HCT116 (cell line): Measurements from ENCODE around the gene SULT2B1. TPM values are rescaled to one million over a fixed set of nuclear protein-coding genes. Genes with fewer than 3 reads are reported as not detected.

Experiments used
- ATAC-seq: fragments of 200-7000 bp; cut with Tn5 transposase; 2 replicates; pipeline ENCODE4 v1.9.1; 2020; ENCODE audit warnings: mild to moderate bottlenecking, moderate library complexity
- BruUV-seq: library from RNA; stranded (reverse); fragments of 400-500 nt; replicated peaks from 2 replicates; lab custom pipeline; 2021; lab: Mats Ljungman, UMichigan
- CTCF ChIA-PET: fragments of 300-600 bp; sonication (Branson Sonifier 250); formaldehyde crosslinking; loops from one replicate; lab custom pipeline; 2021; ENCODE audit warnings: antibody characterized with exemption; lab: Charles Lee
- POLR2A ChIA-PET: fragments of 300-600, 350-600 bp; sonication (Branson Sonifier 250); formaldehyde crosslinking; loops from one replicate; lab custom pipeline; 2021; ENCODE audit warnings: antibody characterized with exemption; lab: Charles Lee
- RAD21 ChIA-PET, 2 experiments: fragments of 300-600 bp; sonication (Branson Sonifier 250); formaldehyde crosslinking; loops; one replicate each; lab custom pipeline; 2023; ENCODE audit warnings: low total read pairs in 2 of 2; ENCODE audit not compliant: uncharacterized antibody in 2 of 2, unreplicated experiment in 2 of 2, low non-redundant PET in 1 of 2; lab: Charles Lee
- DNase-seq: peaks from one replicate; pipeline ENCODE4 v3.0.0-alpha.2; 2010; ENCODE audit warnings: low read depth, low spot score
- H2AFZ ChIP-seq: fragments of 200-600 bp; shearing (Covaris generic), sonication (generic); 2 replicates; pipeline ENCODE4 v1.6.1; 2017; ENCODE audit warnings: low read depth, mixed run types, mixed read lengths, antibody characterized with exemption, low read length; ENCODE audit not compliant: poor library complexity, severe bottlenecking
- H3K27ac ChIP-seq: 2 replicates; pipeline ENCODE4 v1.5.1; 2012; ENCODE audit warnings: low read depth, low read length
- H3K27me3 ChIP-seq: fragments of 200-600 bp; sonication (generic); 2 replicates; pipeline ENCODE4 v1.6.1; 2016; ENCODE audit warnings: mixed run types, low read length, mixed read lengths; ENCODE audit not compliant: insufficient read depth
- H3K36me3 ChIP-seq, 2 experiments: fragments of 200-500 bp in 1 of 2; fragments of 200-600 bp in 1 of 2; sonication (Bioruptor generic) in 1 of 2; sonication (generic) in 1 of 2; 2 replicates each; pipeline versions ENCODE4 v1.5.1 to v1.6.1; 2014 to 2016; ENCODE audit warnings: low read length in 2 of 2, inconsistent platforms in 1 of 2, mixed read lengths in 1 of 2, mixed run types in 1 of 2; ENCODE audit not compliant: insufficient read depth in 2 of 2, control insufficient read depth in 1 of 2
- H3K4me1 ChIP-seq, 2 experiments: fragments of 200-600 bp in 1 of 2; sonication (generic) in 1 of 2; 2 replicates each; pipeline versions ENCODE4 v1.5.1 to v1.6.1; 2012 to 2017; ENCODE audit warnings: low read length in 2 of 2, inconsistent platforms in 1 of 2, mild to moderate bottlenecking in 1 of 2, mixed read lengths in 1 of 2, mixed run types in 1 of 2, moderate library complexity in 1 of 2; ENCODE audit not compliant: insufficient read depth in 2 of 2, control insufficient read depth in 1 of 2
- H3K4me2 ChIP-seq: fragments of 200-600 bp; sonication (generic); 2 replicates; pipeline ENCODE4 v1.6.1; 2017; ENCODE audit warnings: mixed run types, low read length, mixed read lengths
- H3K4me3 ChIP-seq, 2 experiments: fragments of 200-600 bp in 1 of 2; sonication (generic) in 1 of 2; replicated peaks in 1 of 2; 2 replicates each; pipeline ENCODE4 v1.5.1; 2011 to 2016; ENCODE audit warnings: low read length in 2 of 2, control low read depth in 1 of 2, low read depth in 1 of 2, mild to moderate bottlenecking in 1 of 2, mixed read lengths in 1 of 2, mixed run types in 1 of 2
- H3K79me2 ChIP-seq: fragments of 200-600 bp; sonication (generic); 2 replicates; pipeline ENCODE4 v1.6.1; 2017; ENCODE audit warnings: mild to moderate bottlenecking, mixed run types, low read length, moderate library complexity, mixed read lengths; ENCODE audit not compliant: insufficient read depth
- H3K9ac ChIP-seq: fragments of 200-600 bp; sonication (generic); 2 replicates; pipeline ENCODE4 v1.6.1; 2016; ENCODE audit warnings: low read length, mixed read lengths
- H3K9me2 ChIP-seq: fragments of 200-600 bp; sonication (generic), shearing (Covaris generic); 2 replicates; pipeline ENCODE4 v1.6.1; 2017; ENCODE audit warnings: mixed run types, mild to moderate bottlenecking, moderate library complexity; ENCODE audit not compliant: insufficient read depth
- H3K9me3 ChIP-seq, 2 experiments: fragments of 200-500 bp in 1 of 2; fragments of 200-600 bp in 1 of 2; sonication (Bioruptor generic) in 1 of 2; sonication (generic) in 1 of 2; 2 replicates each; pipeline ENCODE4 v1.6.1; 2014 to 2017; ENCODE audit warnings: low read length in 2 of 2, mixed read lengths in 2 of 2, inconsistent platforms in 1 of 2, low read depth in 1 of 2, mild to moderate bottlenecking in 1 of 2, mixed run types in 1 of 2, moderate library complexity in 1 of 2; ENCODE audit not compliant: control insufficient read depth in 1 of 2, insufficient read depth in 1 of 2
- H4K20me1 ChIP-seq: fragments of 200-600 bp; sonication (generic), shearing (Covaris generic); 2 replicates; pipeline ENCODE4 v1.6.1; 2017; ENCODE audit warnings: mixed run types, mild to moderate bottlenecking, moderate library complexity; ENCODE audit not compliant: insufficient read depth
- ATF3 ChIP-seq: IDR thresholded peaks from 2 replicates; pipeline ENCODE4 v1.6.1; 2012
- CTCF ChIP-seq, 3 experiments: fragments of 200-600 bp in 1 of 3; sonication (generic) in 1 of 3; IDR thresholded peaks in 2 of 3; conservative IDR thresholded peaks in 1 of 3; 2 replicates each; pipeline ENCODE4 v1.5.1; 2012 to 2017; ENCODE audit warnings: low read depth in 2 of 3, low read length in 2 of 3, antibody characterized with exemption in 1 of 3, borderline replicate concordance in 1 of 3, control low read depth in 1 of 3, mild to moderate bottlenecking in 1 of 3, mixed read lengths in 1 of 3, mixed run types in 1 of 3, moderate library complexity in 1 of 3; ENCODE audit not compliant: insufficient read depth in 1 of 3
- EGR1 ChIP-seq: IDR thresholded peaks from 2 replicates; pipeline ENCODE4 v1.6.1; 2012; ENCODE audit warnings: low read depth
- EZH2phosphoT487 ChIP-seq: fragments of 200-600 bp; IDR thresholded peaks from 2 replicates; pipeline ENCODE4 v1.6.1; 2018; ENCODE audit warnings: antibody characterized with exemption, borderline replicate concordance
- FOSL1 ChIP-seq: IDR thresholded peaks from 2 replicates; pipeline ENCODE4 v1.6.1; 2012; ENCODE audit warnings: low read depth
- POLR2A ChIP-seq: IDR thresholded peaks from 2 replicates; pipeline ENCODE4 v1.7.0; 2011; ENCODE audit warnings: borderline replicate concordance; ENCODE audit not compliant: insufficient read depth, insufficient read length; ENCODE audit errors: extremely low read depth
- POLR2AphosphoS5 ChIP-seq: IDR thresholded peaks from 2 replicates; pipeline ENCODE4 v1.6.1; 2011; ENCODE audit warnings: mild to moderate bottlenecking, low read depth, low read length, moderate library complexity
- RAD21 ChIP-seq: IDR thresholded peaks from 2 replicates; pipeline ENCODE4 v1.6.1; 2012; ENCODE audit warnings: low read depth, mild to moderate bottlenecking
- SIN3A ChIP-seq: IDR thresholded peaks from 2 replicates; pipeline ENCODE4 v1.6.1; 2012; ENCODE audit warnings: low read depth
- SP1 ChIP-seq: IDR thresholded peaks from 2 replicates; pipeline ENCODE4 v1.6.1; 2012; ENCODE audit warnings: low read depth
- SRF ChIP-seq: IDR thresholded peaks from 2 replicates; pipeline ENCODE4 v1.6.1; 2012; ENCODE audit warnings: low read depth
- TCF7L2 ChIP-seq: IDR thresholded peaks from 2 replicates; pipeline ENCODE4 v1.7.0; 2011; ENCODE audit warnings: borderline replicate concordance, inconsistent platforms; ENCODE audit not compliant: insufficient read depth, insufficient read length; ENCODE audit errors: extremely low read depth
- YY1 ChIP-seq: IDR thresholded peaks from 2 replicates; pipeline ENCODE4 v1.6.1; 2011; ENCODE audit warnings: low read length, low read depth, moderate library complexity, mild to moderate bottlenecking; ENCODE audit not compliant: insufficient replicate concordance; ENCODE audit errors: extremely low read depth
- ZFX ChIP-seq: fragments of 450-650 bp; IDR thresholded peaks from 2 replicates; pipeline ENCODE4 v1.6.1; 2017
- ZNF274 ChIP-seq: fragments of 200-500 bp; sonication (Bioruptor generic); IDR thresholded peaks from 2 replicates; pipeline ENCODE4 v1.6.1; 2014; ENCODE audit warnings: mild to moderate bottlenecking, low read depth, low read length, inconsistent platforms
- intact Hi-C: fragments of 100-400 bp; cut with micrococcal nuclease; formaldehyde crosslinking; loops from 2 replicates; pipeline ENCODE4 v1.10.0; 2022
- total RNA-seq: library from RNA; stranded (reverse); gene quantifications from one replicate; pipeline ENCODE4 v1.2.1, GENCODE V29; 2021; ENCODE audit not compliant: unreplicated experiment
- TF ChIP-seq, protein P1 (sequence below): IDR thresholded peaks from 2 replicates; pipeline ENCODE4 v1.6.1; 2012
- TF ChIP-seq, protein P2 (sequence below): IDR thresholded peaks from 2 replicates; pipeline ENCODE4 v1.6.1; 2011; ENCODE audit warnings: mild to moderate bottlenecking, low read length, moderate library complexity; ENCODE audit not compliant: insufficient replicate concordance; ENCODE audit errors: extremely low read depth

SULT2B1 gene
- total RNA-seq, 1 experiment from 2014 or later: 4.8 TPM

DNA sequence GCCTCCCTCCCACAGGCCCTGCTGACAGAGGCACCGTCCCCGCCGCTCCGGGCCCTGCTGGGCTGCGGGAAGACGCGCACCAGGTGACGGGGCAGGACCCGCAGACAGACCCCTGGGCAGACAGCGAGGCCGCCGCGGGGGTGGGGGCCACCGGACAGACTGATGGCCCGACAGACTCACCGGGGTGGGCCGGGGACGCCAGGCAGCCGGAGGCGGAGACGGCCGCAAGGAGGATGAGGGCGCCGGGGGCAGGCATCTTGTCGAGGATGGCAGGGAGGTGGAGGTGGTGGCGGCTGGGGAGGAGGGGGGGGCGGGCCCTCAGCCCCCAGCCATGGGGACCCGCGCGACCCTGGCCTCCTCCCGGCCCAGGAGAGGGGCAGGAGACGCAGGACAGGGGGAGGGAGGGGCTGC, 40.6 kb upstream of the SULT2B1 start:
- BruUV-seq: no TSS peak
- no peak overlapping the region for H3K4me2 ChIP-seq
- no peaks in the 10 kb centered on the region for H3K79me2 ChIP-seq
- H3K4me3 ChIP-seq: no peak overlapping the region
- ChIA-PET CTCF (no interaction called here), RAD21 (no interaction called here), POLR2A (no interaction called here)
- no peak overlapping the region for H3K27ac ChIP-seq
- intact Hi-C loops: no loop called here
- H3K9me2 ChIP-seq: no peaks in the 10 kb centered on the region
- H3K27me3 ChIP-seq: no peaks in the 10 kb centered on the region
- DNase-seq (no peak), ATAC-seq (no peak)
- no peaks in the 10 kb centered on the region for H3K9me3 ChIP-seq
- no peak for TF ChIP-seq ATF3
- no peak for TF ChIP-seq FOSL1
- TF ChIP-seq, protein P1, sequence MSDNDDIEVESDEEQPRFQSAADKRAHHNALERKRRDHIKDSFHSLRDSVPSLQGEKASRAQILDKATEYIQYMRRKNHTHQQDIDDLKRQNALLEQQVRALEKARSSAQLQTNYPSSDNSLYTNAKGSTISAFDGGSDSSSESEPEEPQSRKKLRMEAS: no peak
- TF ChIP-seq, protein P2, sequence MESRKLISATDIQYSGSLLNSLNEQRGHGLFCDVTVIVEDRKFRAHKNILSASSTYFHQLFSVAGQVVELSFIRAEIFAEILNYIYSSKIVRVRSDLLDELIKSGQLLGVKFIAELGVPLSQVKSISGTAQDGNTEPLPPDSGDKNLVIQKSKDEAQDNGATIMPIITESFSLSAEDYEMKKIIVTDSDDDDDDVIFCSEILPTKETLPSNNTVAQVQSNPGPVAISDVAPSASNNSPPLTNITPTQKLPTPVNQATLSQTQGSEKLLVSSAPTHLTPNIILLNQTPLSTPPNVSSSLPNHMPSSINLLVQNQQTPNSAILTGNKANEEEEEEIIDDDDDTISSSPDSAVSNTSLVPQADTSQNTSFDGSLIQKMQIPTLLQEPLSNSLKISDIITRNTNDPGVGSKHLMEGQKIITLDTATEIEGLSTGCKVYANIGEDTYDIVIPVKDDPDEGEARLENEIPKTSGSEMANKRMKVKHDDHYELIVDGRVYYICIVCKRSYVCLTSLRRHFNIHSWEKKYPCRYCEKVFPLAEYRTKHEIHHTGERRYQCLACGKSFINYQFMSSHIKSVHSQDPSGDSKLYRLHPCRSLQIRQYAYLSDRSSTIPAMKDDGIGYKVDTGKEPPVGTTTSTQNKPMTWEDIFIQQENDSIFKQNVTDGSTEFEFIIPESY: no peak
- no peak for TF ChIP-seq SIN3A
- TF ChIP-seq EGR1: no peak
- TF ChIP-seq POLR2AphosphoS5: no peak
- TF ChIP-seq RAD21: no peak
- TF ChIP-seq ZNF274: no peak
- TF ChIP-seq ZFX: no peak
- no peak for TF ChIP-seq SP1
- TF ChIP-seq TCF7L2: no peak
- TF ChIP-seq SRF: no peak
- no peak for TF ChIP-seq POLR2A
- no peak for TF ChIP-seq EZH2phosphoT487
- no peak for TF ChIP-seq YY1
- no peak for TF ChIP-seq CTCF (IDR thresholded peaks at IDR 0.05 in 2 of 3, conservative IDR thresholded peaks at IDR 0.05 in 1 of 3; ENCODE audit: borderline replicate concordance in 1 of 3, insufficient read depth in 1 of 3, low read depth in 2 of 3, low read length in 2 of 3)
- no peaks in the 10 kb centered on the region for H4K20me1 ChIP-seq
- H2AFZ ChIP-seq: no peak overlapping the region
- peaks cover 0 to 20% of the 10 kb centered on the region in 2 experiments; a peak in 2 of 4 replicates for H3K4me1 ChIP-seq
- no peak overlapping the region for H3K9ac ChIP-seq
- H3K36me3 ChIP-seq: no peaks in the 10 kb centered on the region
